Neural cell (in vitro differentiated cells): ENCODE results near the gene LRMDA. TPM values are rescaled to one million over a fixed set of nuclear protein-coding genes. Genes with fewer than 3 reads are reported as not detected.

Experiments used
- H2AFZ ChIP-seq: fragments of 200-600, 300-800 bp; sonication (generic), shearing (Covaris generic); 2 replicates; pipeline ENCODE4 v1.6.0; 2014; ENCODE audit warnings: low read depth, mild to moderate bottlenecking, antibody characterized with exemption, low read length, moderate library complexity
- H3F3A ChIP-seq: fragments of 200-600 bp; shearing (Covaris generic); 2 replicates; pipeline ENCODE4 v1.6.1; 2016; ENCODE audit warnings: mild to moderate bottlenecking, moderate library complexity, mixed read lengths, antibody characterized with exemption, low read length; ENCODE audit not compliant: insufficient read depth, poor library complexity, severe bottlenecking
- H3K27ac ChIP-seq: fragments of 200-600, 300-800 bp; sonication (generic), shearing (Covaris generic); 2 replicates; pipeline ENCODE4 v1.5.1; 2014; ENCODE audit warnings: mild to moderate bottlenecking, low read length, moderate library complexity
- H3K27me3 ChIP-seq: fragments of 300-800, 200-600 bp; sonication (generic), shearing (Covaris generic); 2 replicates; pipeline ENCODE4 v1.6.0; 2014; ENCODE audit warnings: mild to moderate bottlenecking, low read depth, low read length, moderate library complexity; ENCODE audit not compliant: insufficient read depth
- H3K36me3 ChIP-seq: fragments of 300-800, 200-600 bp; sonication (generic), shearing (Covaris generic); 2 replicates; pipeline ENCODE4 v1.5.1; 2014; ENCODE audit warnings: mild to moderate bottlenecking, antibody characterized with exemption, low read length, moderate library complexity; ENCODE audit not compliant: insufficient read depth
- H3K4me2 ChIP-seq: fragments of 300-800, 200-600 bp; sonication (generic), shearing (Covaris generic); 2 replicates; pipeline ENCODE4 v1.6.0; 2014; ENCODE audit warnings: mild to moderate bottlenecking, low read length
- H3K4me3 ChIP-seq: fragments of 300-800, 200-600 bp; sonication (generic), shearing (Covaris generic); 2 replicates; pipeline ENCODE4 v1.5.1; 2014; ENCODE audit warnings: mild to moderate bottlenecking, low read length, moderate library complexity
- H3K79me2 ChIP-seq: fragments of 200-600 bp; shearing (Covaris generic); replicated peaks from 2 replicates; pipeline ENCODE4 v1.6.0; 2014; ENCODE audit warnings: mild to moderate bottlenecking, low read length, moderate library complexity; ENCODE audit not compliant: insufficient read depth
- H3K9ac ChIP-seq: fragments of 300-800, 200-600 bp; sonication (generic), shearing (Covaris generic); 2 replicates; pipeline ENCODE4 v1.6.1; 2016; ENCODE audit warnings: mild to moderate bottlenecking, low read length, mixed read lengths
- H3K9me2 ChIP-seq: fragments of 200-600 bp; shearing (Covaris generic); 2 replicates; pipeline ENCODE4 v1.6.1; 2016; ENCODE audit warnings: mild to moderate bottlenecking, low read length, mixed read lengths; ENCODE audit not compliant: insufficient read depth
- H3K9me3 ChIP-seq: fragments of 200-600, 300-800 bp; sonication (generic), shearing (Covaris generic); 2 replicates; pipeline ENCODE4 v1.6.1; 2016; ENCODE audit warnings: mild to moderate bottlenecking, mixed run types, low read length, moderate library complexity, mixed read lengths
- H4K20me1 ChIP-seq: fragments of 200-600 bp; shearing (Covaris generic); 2 replicates; pipeline ENCODE4 v1.6.1; 2016; ENCODE audit warnings: mild to moderate bottlenecking, mixed run types; ENCODE audit not compliant: insufficient read depth
- EP300 ChIP-seq: fragments of 450-650 bp; conservative IDR thresholded peaks from 2 replicates; pipeline ENCODE4 v1.6.1; 2014; ENCODE audit warnings: antibody characterized with exemption, mild to moderate bottlenecking, moderate library complexity; ENCODE audit not compliant: poor library complexity, severe bottlenecking
- EZH2 ChIP-seq: fragments of 200-600, 300-800 bp; shearing (Covaris generic), sonication (generic); IDR thresholded peaks from 2 replicates; pipeline ENCODE4 v1.6.1; 2014; ENCODE audit warnings: antibody characterized with exemption, low read length, borderline replicate concordance, mild to moderate bottlenecking; ENCODE audit not compliant: insufficient read depth, poor library complexity, severe bottlenecking
- MXI1 ChIP-seq: fragments of 450-650 bp; conservative IDR thresholded peaks from 2 replicates; pipeline ENCODE4 v1.6.1; 2014; ENCODE audit warnings: antibody characterized with exemption, mild to moderate bottlenecking; ENCODE audit not compliant: poor library complexity, severe bottlenecking
- POLR2AphosphoS5 ChIP-seq: IDR thresholded peaks from 2 replicates; pipeline ENCODE4 v1.6.1; 2012
- RAD21 ChIP-seq: fragments of 450-650 bp; conservative IDR thresholded peaks from 2 replicates; pipeline ENCODE4 v1.6.1; 2014; ENCODE audit warnings: antibody characterized with exemption, mild to moderate bottlenecking, moderate library complexity
- REST ChIP-seq: IDR thresholded peaks from 2 replicates; pipeline ENCODE4 v1.6.1; 2012; ENCODE audit warnings: borderline replicate concordance
- SMC3 ChIP-seq: fragments of 450-650 bp; conservative IDR thresholded peaks from 2 replicates; pipeline ENCODE4 v1.6.1; 2014; ENCODE audit warnings: antibody characterized with exemption, mild to moderate bottlenecking, moderate library complexity; ENCODE audit not compliant: poor library complexity
- TAF1 ChIP-seq: IDR thresholded peaks from 2 replicates; pipeline ENCODE4 v1.6.1; 2012; ENCODE audit warnings: low read depth
- polyA plus RNA-seq: library from polyadenylated mRNA; depleted of rRNA; stranded (reverse); fragments of >200 nt; gene quantifications from 2 replicates; pipeline ENCODE4 v1.2.3, GENCODE V29; 2014

The LRMDA gene
- polyA plus RNA-seq, 1 donor from 2014 or later: 5.6 TPM

GRCh38 chr10:75658915-75659314, 227.5 kb downstream of the LRMDA start:
- no peak overlapping the region for H3K9ac ChIP-seq
- H3K9me2 ChIP-seq: no peaks in the 10 kb centered on the region
- H4K20me1 ChIP-seq: no peaks in the 10 kb centered on the region
- no peaks in the 10 kb centered on the region for H3K79me2 ChIP-seq
- no peak overlapping the region for H3K4me3 ChIP-seq
- no peaks in the 10 kb centered on the region for H3K27me3 ChIP-seq
- H3K4me2 ChIP-seq: no peak overlapping the region
- no peak for TF ChIP-seq TAF1
- TF ChIP-seq REST: no peak
- TF ChIP-seq MXI1: no peak
- no peak for TF ChIP-seq RAD21
- TF ChIP-seq SMC3: no peak
- TF ChIP-seq EZH2: no peak
- H2AFZ ChIP-seq: no peak overlapping the region
- no peaks in the 10 kb centered on the region for H3F3A ChIP-seq
- H3K27ac ChIP-seq: no peak overlapping the region
- H3K36me3 ChIP-seq: no peaks in the 10 kb centered on the region
- H3K9me3 ChIP-seq: no peaks in the 10 kb centered on the region

- H3K4me3 ChIP-seq: no peak overlapping the region
- no peaks in the 10 kb centered on the region for H3K9me3 ChIP-seq
- no peaks in the 10 kb centered on the region for H3K79me2 ChIP-seq
- H2AFZ ChIP-seq: no peak overlapping the region
- H3K9me2 ChIP-seq: no peaks in the 10 kb centered on the region
- no peak overlapping the region for H3K9ac ChIP-seq
- H4K20me1 ChIP-seq: no peaks in the 10 kb centered on the region
- no peaks in the 10 kb centered on the region for H3K36me3 ChIP-seq
- H3K27ac ChIP-seq: no peak overlapping the region
- TF ChIP-seq EP300 (no peak), EZH2 (no peak), TAF1 (no peak), SMC3 (no peak), MXI1 (no peak)
- no peaks in the 10 kb centered on the region for H3K27me3 ChIP-seq
- no peak overlapping the region for H3K4me2 ChIP-seq
- no peaks in the 10 kb centered on the region for H3F3A ChIP-seq
These were observed 229.4 kb downstream of the LRMDA start for GRCh38 chr10:75660823-75661222.

- Histone ChIP-seq H3K36me3 (no peaks in the 10 kb centered on the region), H3F3A (no peaks in the 10 kb centered on the region), H3K4me2 (no peak overlapping the region), H3K9me2 (no peaks in the 10 kb centered on the region), H2AFZ (no peak overlapping the region), H3K79me2 (no peaks in the 10 kb centered on the region), H3K9ac (no peak overlapping the region), H3K27me3 (no peaks in the 10 kb centered on the region), H3K27ac (no peak overlapping the region), H4K20me1 (no peaks in the 10 kb centered on the region), H3K4me3 (no peak overlapping the region), H3K9me3 (no peaks in the 10 kb centered on the region)
- TF ChIP-seq RAD21 (no peak), MXI1 (no peak), EP300 (no peak), POLR2AphosphoS5 (no peak)
These were observed 231.3 kb downstream of the LRMDA start for GRCh38 chr10:75662715-75663114.
